NCI-H1694 treated with DMSO at 0.1 percent for 48 hours (cell line): Measurements from ENCODE around the gene SPACA1.

Experiments used
- DNase-seq: peaks from one replicate; lab custom pipeline; 2025; lab: John Stamatoyannopoulos, UW

Gene SPACA1

DNA sequence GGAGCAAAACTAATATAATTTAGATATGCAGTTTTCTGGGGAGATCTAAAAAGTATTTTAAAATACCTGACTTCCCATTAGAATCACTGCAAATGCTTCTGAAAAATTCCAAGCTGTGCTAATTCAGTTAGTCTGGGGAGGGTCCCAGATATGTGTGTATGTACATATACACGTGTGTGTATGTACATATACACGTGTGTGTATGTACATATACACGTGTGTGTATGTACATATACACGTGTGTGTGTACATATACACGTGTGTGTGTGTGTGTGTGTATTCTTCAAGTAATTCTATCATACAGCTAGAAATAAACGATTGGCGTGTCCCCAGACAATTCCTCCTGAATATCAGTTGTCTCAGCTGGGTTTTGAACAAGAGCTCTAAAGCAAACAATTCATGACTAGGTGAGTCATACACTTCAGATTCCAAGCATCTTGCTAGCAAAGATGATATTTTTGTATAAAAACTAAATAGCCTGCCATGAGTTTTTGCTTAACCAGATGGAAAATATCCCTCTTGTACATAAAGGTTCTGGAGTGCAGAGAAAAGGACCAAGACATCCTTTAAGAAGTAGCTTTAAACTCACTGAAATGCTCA, 58.2 kb downstream of the SPACA1 start:
- DNase-seq, result no peak

DNA sequence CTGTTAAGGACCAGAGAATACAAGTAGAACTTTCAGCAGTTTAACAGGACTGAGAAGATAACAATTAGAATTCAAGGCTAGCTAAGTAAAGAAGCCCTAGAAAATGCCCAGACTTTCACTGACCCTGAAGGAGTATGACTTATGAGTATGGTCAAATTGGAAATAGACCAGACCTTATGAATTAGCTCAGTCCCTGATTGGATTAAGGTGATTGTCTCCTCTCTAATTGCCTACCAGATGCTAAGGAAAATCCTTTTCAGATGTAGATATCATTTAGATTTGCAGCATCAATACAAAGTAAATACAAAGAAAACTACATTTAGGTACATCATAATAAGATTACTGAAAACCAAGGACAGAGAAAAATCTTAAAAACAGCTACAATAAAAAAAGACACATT, 59.6 kb downstream of the SPACA1 start:
- DNase-seq, result no peak

DNA sequence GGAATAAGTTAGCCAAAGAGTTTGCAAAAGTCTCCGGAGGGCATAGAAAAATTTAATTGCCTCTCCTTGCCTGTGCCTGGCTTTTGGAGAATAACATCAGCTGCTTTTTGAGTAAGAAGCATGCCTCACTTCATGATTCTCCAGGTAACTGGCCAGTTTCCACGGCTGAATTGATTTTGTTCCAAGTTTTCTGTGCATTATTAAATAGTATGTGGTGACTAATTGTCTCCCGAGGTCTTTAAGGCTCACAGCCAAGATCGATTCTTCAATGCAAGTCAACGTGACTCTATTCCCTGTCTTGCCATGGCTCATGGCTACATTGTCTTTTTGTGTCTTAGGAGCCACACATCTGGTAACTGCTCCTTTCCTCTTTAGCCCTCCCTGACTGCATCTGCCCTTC, 64.3 kb downstream of the SPACA1 start:
- DNase-seq, result no peak

DNA sequence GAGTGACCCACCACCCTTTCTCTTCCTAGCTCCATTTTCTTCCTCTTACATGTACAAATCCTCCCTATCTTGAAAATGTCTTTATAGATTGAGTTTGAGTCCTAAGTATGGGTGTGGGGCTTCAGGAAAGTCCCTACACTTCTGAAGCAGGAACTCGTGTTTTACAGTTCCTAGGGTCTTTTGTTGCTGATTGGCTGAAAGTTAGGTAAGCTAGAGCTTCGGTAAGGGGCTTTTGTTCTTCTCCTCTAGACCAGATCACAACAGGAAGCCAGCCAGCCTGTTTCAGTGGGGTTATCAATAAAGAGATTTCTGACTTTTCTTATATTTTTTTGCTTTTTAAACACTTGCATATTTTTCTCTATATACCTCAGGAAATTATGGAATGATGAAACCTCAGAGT, 67.2 kb downstream of the SPACA1 start:
- DNase-seq, result no peak

DNA sequence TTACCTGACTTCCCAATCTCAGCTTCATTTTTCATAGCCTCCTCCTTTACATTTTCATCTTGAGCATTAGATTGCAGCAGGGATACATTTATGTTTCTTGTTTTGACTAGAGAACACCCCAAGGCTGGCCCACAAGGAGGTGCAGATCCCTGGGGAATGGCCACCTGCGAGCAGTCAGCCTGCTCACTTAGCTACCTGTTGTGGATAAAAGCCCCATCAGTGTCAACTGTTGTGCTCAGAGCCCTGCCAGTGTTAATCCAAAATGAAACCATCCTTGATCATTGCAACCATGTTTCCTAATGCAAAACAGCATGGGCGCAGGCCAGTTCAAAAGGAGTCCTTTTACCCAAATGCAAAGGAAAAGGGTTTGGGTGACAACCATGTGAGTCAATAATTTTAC, 67.7 kb downstream of the SPACA1 start:
- no peak for DNase-seq

DNA sequence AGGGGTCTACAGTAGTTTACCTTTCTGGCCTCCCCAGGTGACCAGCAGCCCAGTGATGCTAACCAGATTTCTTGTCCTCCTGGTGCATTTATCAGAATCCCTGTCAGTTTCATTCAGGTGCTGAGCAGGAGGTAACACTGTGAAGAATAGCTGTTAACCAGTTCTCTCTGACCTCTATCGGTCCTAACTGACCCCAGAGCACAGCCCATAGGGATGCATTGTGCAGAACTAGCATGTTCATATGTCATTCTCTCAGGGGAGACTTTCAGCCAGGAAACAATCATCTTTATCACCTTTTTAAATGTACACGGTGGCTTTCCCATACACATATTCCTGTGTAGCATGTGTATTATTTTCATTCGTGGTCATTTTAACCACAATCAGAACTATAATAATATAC, 68.6 kb downstream of the SPACA1 start:
- DNase-seq, result no peak
